ENCODE measurements around the gene CTCFL. TPM values are rescaled to one million over a fixed set of nuclear protein-coding genes. Genes with fewer than 3 reads are reported as not detected.

CTCFL gene
- total and polyA plus RNA-seq, 2 of the 13 experiments (the other 11 are each of a cell fraction or from before 2014, with no cell fraction given), result 0.04 TPM; not detected in 1

DNA sequence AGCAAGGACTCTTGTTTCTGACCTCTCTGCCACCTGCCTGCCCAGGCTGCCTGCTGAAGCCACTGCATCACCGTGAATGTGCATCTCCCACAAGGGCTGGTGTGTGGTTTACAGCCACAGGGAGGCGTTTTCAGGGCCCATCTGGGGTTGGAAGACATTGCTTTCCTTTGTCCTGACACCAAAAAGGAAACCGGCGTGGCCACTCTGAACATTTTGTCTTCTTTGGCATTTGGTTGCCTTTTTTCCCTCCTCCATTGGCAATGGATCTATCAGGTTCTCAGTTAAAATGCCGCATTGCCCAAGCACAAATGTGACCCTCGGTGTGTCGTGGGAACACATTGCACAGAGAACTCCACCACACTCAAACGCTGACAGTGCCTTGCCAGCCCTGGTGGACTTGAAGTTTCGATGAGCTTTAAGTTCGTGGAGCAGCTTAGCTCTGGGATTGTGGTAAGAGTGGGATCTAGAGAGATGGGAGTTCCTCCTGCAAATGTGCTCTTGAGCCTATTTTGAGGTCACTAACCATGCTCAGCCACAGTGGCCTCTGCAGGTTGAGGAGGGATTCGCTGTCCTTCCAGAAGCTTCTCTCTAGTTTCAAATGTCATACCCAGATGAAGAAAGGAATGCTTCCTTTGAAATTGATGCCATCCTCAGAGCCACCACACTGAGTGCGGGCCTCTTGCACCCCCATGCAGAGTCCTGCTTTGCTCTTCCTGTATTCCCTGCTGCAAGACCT, 21.2 kb upstream of the CTCFL start (continued):
- TF ChIP-seq, protein P1, sequence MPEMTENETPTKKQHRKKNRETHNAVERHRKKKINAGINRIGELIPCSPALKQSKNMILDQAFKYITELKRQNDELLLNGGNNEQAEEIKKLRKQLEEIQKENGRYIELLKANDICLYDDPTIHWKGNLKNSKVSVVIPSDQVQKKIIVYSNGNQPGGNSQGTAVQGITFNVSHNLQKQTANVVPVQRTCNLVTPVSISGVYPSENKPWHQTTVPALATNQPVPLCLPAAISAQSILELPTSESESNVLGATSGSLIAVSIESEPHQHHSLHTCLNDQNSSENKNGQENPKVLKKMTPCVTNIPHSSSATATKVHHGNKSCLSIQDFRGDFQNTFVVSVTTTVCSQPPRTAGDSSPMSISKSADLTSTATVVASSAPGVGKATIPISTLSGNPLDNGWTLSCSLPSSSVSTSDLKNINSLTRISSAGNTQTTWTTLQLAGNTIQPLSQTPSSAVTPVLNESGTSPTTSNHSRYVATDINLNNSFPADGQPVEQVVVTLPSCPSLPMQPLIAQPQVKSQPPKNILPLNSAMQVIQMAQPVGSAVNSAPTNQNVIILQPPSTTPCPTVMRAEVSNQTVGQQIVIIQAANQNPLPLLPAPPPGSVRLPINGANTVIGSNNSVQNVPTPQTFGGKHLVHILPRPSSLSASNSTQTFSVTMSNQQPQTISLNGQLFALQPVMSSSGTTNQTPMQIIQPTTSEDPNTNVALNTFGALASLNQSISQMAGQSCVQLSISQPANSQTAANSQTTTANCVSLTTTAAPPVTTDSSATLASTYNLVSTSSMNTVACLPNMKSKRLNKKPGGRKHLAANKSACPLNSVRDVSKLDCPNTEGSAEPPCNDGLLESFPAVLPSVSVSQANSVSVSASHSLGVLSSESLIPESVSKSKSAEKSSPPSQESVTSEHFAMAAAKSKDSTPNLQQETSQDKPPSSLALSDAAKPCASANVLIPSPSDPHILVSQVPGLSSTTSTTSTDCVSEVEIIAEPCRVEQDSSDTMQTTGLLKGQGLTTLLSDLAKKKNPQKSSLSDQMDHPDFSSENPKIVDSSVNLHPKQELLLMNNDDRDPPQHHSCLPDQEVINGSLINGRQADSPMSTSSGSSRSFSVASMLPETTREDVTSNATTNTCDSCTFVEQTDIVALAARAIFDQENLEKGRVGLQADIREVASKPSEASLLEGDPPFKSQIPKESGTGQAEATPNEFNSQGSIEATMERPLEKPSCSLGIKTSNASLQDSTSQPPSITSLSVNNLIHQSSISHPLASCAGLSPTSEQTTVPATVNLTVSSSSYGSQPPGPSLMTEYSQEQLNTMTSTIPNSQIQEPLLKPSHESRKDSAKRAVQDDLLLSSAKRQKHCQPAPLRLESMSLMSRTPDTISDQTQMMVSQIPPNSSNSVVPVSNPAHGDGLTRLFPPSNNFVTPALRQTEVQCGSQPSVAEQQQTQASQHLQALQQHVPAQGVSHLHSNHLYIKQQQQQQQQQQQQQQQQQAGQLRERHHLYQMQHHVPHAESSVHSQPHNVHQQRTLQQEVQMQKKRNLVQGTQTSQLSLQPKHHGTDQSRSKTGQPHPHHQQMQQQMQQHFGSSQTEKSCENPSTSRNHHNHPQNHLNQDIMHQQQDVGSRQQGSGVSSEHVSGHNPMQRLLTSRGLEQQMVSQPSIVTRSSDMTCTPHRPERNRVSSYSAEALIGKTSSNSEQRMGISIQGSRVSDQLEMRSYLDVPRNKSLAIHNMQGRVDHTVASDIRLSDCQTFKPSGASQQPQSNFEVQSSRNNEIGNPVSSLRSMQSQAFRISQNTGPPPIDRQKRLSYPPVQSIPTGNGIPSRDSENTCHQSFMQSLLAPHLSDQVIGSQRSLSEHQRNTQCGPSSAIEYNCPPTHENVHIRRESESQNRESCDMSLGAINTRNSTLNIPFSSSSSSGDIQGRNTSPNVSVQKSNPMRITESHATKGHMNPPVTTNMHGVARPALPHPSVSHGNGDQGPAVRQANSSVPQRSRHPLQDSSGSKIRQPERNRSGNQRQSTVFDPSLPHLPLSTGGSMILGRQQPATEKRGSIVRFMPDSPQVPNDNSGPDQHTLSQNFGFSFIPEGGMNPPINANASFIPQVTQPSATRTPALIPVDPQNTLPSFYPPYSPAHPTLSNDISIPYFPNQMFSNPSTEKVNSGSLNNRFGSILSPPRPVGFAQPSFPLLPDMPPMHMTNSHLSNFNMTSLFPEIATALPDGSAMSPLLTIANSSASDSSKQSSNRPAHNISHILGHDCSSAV (CRISPR knock-in tag; IDR thresholded peaks at IDR 0.05; ENCODE audit: borderline replicate concordance), result no peak
- peak; percentile 38 for TF ChIP-seq ZNF687 (CRISPR knock-in tag; IDR thresholded peaks at IDR 0.05)
- 0 out of 2 replicates have a peak, but pooled peaks have one; percentile 50 for TF ChIP-seq DNMT3B (CRISPR knock-in tag; conservative IDR thresholded peaks at IDR 0.05)
- no peak for TF ChIP-seq DR1 (CRISPR knock-in tag; IDR thresholded peaks at IDR 0.05)
- TF ChIP-seq, protein P2, sequence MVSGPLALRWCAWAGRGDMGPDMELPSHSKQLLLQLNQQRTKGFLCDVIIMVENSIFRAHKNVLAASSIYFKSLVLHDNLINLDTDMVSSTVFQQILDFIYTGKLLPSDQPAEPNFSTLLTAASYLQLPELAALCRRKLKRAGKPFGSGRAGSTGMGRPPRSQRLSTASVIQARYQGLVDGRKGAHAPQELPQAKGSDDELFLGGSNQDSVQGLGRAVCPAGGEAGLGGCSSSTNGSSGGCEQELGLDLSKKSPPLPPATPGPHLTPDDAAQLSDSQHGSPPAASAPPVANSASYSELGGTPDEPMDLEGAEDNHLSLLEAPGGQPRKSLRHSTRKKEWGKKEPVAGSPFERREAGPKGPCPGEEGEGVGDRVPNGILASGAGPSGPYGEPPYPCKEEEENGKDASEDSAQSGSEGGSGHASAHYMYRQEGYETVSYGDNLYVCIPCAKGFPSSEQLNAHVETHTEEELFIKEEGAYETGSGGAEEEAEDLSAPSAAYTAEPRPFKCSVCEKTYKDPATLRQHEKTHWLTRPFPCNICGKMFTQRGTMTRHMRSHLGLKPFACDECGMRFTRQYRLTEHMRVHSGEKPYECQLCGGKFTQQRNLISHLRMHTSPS (CRISPR knock-in tag; IDR thresholded peaks at IDR 0.05; ENCODE audit: low read depth), result peak; percentile 55; the same call in 1 of the 2 replicates
- peak; percentile 34; the same call in 1 of the 2 replicates for TF ChIP-seq STAG1 (CRISPR knock-in tag; IDR thresholded peaks at IDR 0.05)
- TF ChIP-seq, protein P3, sequence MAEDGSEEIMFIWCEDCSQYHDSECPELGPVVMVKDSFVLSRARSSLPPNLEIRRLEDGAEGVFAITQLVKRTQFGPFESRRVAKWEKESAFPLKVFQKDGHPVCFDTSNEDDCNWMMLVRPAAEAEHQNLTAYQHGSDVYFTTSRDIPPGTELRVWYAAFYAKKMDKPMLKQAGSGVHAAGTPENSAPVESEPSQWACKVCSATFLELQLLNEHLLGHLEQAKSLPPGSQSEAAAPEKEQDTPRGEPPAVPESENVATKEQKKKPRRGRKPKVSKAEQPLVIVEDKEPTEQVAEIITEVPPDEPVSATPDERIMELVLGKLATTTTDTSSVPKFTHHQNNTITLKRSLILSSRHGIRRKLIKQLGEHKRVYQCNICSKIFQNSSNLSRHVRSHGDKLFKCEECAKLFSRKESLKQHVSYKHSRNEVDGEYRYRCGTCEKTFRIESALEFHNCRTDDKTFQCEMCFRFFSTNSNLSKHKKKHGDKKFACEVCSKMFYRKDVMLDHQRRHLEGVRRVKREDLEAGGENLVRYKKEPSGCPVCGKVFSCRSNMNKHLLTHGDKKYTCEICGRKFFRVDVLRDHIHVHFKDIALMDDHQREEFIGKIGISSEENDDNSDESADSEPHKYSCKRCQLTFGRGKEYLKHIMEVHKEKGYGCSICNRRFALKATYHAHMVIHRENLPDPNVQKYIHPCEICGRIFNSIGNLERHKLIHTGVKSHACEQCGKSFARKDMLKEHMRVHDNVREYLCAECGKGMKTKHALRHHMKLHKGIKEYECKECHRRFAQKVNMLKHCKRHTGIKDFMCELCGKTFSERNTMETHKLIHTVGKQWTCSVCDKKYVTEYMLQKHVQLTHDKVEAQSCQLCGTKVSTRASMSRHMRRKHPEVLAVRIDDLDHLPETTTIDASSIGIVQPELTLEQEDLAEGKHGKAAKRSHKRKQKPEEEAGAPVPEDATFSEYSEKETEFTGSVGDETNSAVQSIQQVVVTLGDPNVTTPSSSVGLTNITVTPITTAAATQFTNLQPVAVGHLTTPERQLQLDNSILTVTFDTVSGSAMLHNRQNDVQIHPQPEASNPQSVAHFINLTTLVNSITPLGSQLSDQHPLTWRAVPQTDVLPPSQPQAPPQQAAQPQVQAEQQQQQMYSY (CRISPR knock-in tag; IDR thresholded peaks at IDR 0.05), result no peak
